Measurements from ENCODE around the gene XAB2.

The XAB2 gene

GRCh38 chr19:7668842-7669241 lies 39.5 kb upstream of the XAB2 start, which contains the start of gene RETN:
Gene RETN (plus strand): TSS chr19:7669049. CDS start chr19:7669327, 278 bp downstream.
- Histone ChIP-seq H3F3A (ENCODE audit: insufficient read depth, low read length) (no peaks in the 10 kb centered on the region), H3K79me2 (ENCODE audit: insufficient read depth, low read length) (no peaks in the 10 kb centered on the region), H3K4me3 (ENCODE audit: low read depth, low read length, poor library complexity, severe bottlenecking) (no peak within 1 kb of the TSS), H3K9me2 (ENCODE audit: low read depth, low read length) (no peaks in the 10 kb centered on the region), H3K27me3 (ENCODE audit: insufficient read depth, low read length) (peaks cover 8% of the 10 kb centered on the region), H3K36me3 (ENCODE audit: insufficient read depth, low read length) (no peaks in the 10 kb centered on the region), H3K27ac (ENCODE audit: low read depth, low read length, poor library complexity, severe bottlenecking) (no peak within 1 kb of the TSS), H3K9ac (ENCODE audit: low read length) (no peak within 1 kb of the TSS), H4K20me1 (ENCODE audit: insufficient read depth, low read length) (no peaks in the 10 kb centered on the region), H3K4me2 (ENCODE audit: low read length) (no peak within 1 kb of the TSS), H2AFZ (ENCODE audit: low read length) (no peak within 1 kb of the TSS), H3K4me1 (ENCODE audit: insufficient read depth, low read length, severe bottlenecking) (peaks cover 8% of the 10 kb centered on the region), H3K9me3 (ENCODE audit: low read length) (no peaks in the 10 kb centered on the region)
- TF ChIP-seq EZH2 (IDR thresholded peaks at IDR 0.05; ENCODE audit: borderline replicate concordance, low read length) (no peak), CTCF (IDR thresholded peaks at IDR 0.05; ENCODE audit: low read length) (no peak)

- TF ChIP-seq CTCF (IDR thresholded peaks at IDR 0.05; ENCODE audit: low read length), result no peak
- no peak for TF ChIP-seq EZH2 (IDR thresholded peaks at IDR 0.05; ENCODE audit: borderline replicate concordance, low read length)
- Histone ChIP-seq H3K36me3 (ENCODE audit: insufficient read depth, low read length) (no peaks in the 10 kb centered on the region), H3K9ac (ENCODE audit: low read length) (no peak overlapping the region), H3K27me3 (ENCODE audit: insufficient read depth, low read length) (no peaks in the 10 kb centered on the region; the same call in 1 of the 2 replicates), H3K9me3 (ENCODE audit: low read length) (no peaks in the 10 kb centered on the region), H3K9me2 (ENCODE audit: low read depth, low read length) (no peaks in the 10 kb centered on the region), H3K27ac (ENCODE audit: low read depth, low read length, poor library complexity, severe bottlenecking) (no peak overlapping the region), H3K4me1 (ENCODE audit: insufficient read depth, low read length, severe bottlenecking) (peaks cover under 1% of the 10 kb centered on the region), H3K4me2 (ENCODE audit: low read length) (no peak overlapping the region), H4K20me1 (ENCODE audit: insufficient read depth, low read length) (no peaks in the 10 kb centered on the region), H2AFZ (ENCODE audit: low read length) (no peak overlapping the region), H3K4me3 (ENCODE audit: low read depth, low read length, poor library complexity, severe bottlenecking) (no peak overlapping the region), H3F3A (ENCODE audit: insufficient read depth, low read length) (no peaks in the 10 kb centered on the region), H3K79me2 (ENCODE audit: insufficient read depth, low read length) (no peaks in the 10 kb centered on the region)
Measured at GRCh38 chr19:7665076-7665475, 35.7 kb upstream of the XAB2 start.

GRCh38 chr19:7663706-7664105 lies 34.4 kb upstream of the XAB2 start:
- Histone ChIP-seq H3K4me3 (ENCODE audit: low read depth, low read length, poor library complexity, severe bottlenecking) (no peak overlapping the region), H3K9me2 (ENCODE audit: low read depth, low read length) (no peaks in the 10 kb centered on the region), H2AFZ (ENCODE audit: low read length) (no peak overlapping the region), H3F3A (ENCODE audit: insufficient read depth, low read length) (no peaks in the 10 kb centered on the region), H3K79me2 (ENCODE audit: insufficient read depth, low read length) (no peaks in the 10 kb centered on the region), H3K9ac (ENCODE audit: low read length) (no peak overlapping the region), H3K27me3 (ENCODE audit: insufficient read depth, low read length) (no peaks in the 10 kb centered on the region; the same call in 1 of the 2 replicates), H3K4me1 (ENCODE audit: insufficient read depth, low read length, severe bottlenecking) (no peaks in the 10 kb centered on the region), H3K4me2 (ENCODE audit: low read length) (no peak overlapping the region), H3K27ac (ENCODE audit: low read depth, low read length, poor library complexity, severe bottlenecking) (no peak overlapping the region), H3K36me3 (ENCODE audit: insufficient read depth, low read length) (no peaks in the 10 kb centered on the region), H4K20me1 (ENCODE audit: insufficient read depth, low read length) (no peaks in the 10 kb centered on the region), H3K9me3 (ENCODE audit: low read length) (no peaks in the 10 kb centered on the region)
- TF ChIP-seq EZH2 (IDR thresholded peaks at IDR 0.05; ENCODE audit: borderline replicate concordance, low read length), result no peak
- TF ChIP-seq CTCF (IDR thresholded peaks at IDR 0.05; ENCODE audit: low read length), result no peak
